Trophoblast cell (in vitro differentiated cells and primary cell): ENCODE data around the gene OR4M1.
"Not testable (repeated sequence)": the region's sequence is repeated elsewhere in the genome, so short reads cannot be mapped to it uniquely, and the experiment has no call there.

ENCODE experiments used
- DNase-seq, 2 donors: peaks; one replicate each; pipeline ENCODE4 v3.0.0-alpha.2; 2016
- H2AFZ ChIP-seq: 2 replicates; pipeline ENCODE4 v1.6.1; 2013; ENCODE audit warnings: low read length, moderate library complexity, mild to moderate bottlenecking; ENCODE audit not compliant: insufficient read depth, poor library complexity
- H2AK5ac ChIP-seq: 2 replicates; pipeline ENCODE4 v1.6.1; 2013; ENCODE audit warnings: mild to moderate bottlenecking, low read length
- H2BK120ac ChIP-seq: 2 replicates; pipeline ENCODE4 v1.6.1; 2013; ENCODE audit warnings: low read length, mild to moderate bottlenecking, moderate library complexity; ENCODE audit not compliant: insufficient read depth, poor library complexity
- H2BK12ac ChIP-seq: 2 replicates; pipeline ENCODE4 v1.6.1; 2013; ENCODE audit warnings: mild to moderate bottlenecking, low read length, moderate library complexity
- H2BK5ac ChIP-seq: 2 replicates; pipeline ENCODE4 v1.6.1; 2013; ENCODE audit warnings: low read length, low read depth, moderate library complexity, mild to moderate bottlenecking; ENCODE audit not compliant: poor library complexity
- H3K14ac ChIP-seq: 2 replicates; pipeline ENCODE4 v1.6.1; 2013; ENCODE audit warnings: mild to moderate bottlenecking, low read length
- H3K18ac ChIP-seq: 2 replicates; pipeline ENCODE4 v1.6.1; 2013; ENCODE audit warnings: mild to moderate bottlenecking, low read length
- H3K23ac ChIP-seq: 2 replicates; pipeline ENCODE4 v1.6.1; 2013; ENCODE audit warnings: low read length
- H3K27ac ChIP-seq: 2 replicates; pipeline ENCODE4 v1.5.1; 2013; ENCODE audit warnings: low read depth, mild to moderate bottlenecking, inconsistent platforms, low read length, moderate library complexity
- H3K27me3 ChIP-seq: 2 replicates; pipeline ENCODE4 v1.6.1; 2013; ENCODE audit warnings: inconsistent platforms, mild to moderate bottlenecking, low read length, moderate library complexity; ENCODE audit not compliant: insufficient read depth
- H3K36me3 ChIP-seq, 2 experiments: 1 replicate in 1 of 2; 2 replicates in 1 of 2; pipeline ENCODE4 v1.6.1; 2013; ENCODE audit warnings: low read length in 2 of 2, mild to moderate bottlenecking in 2 of 2, moderate library complexity in 1 of 2; ENCODE audit not compliant: insufficient read depth in 2 of 2, control insufficient read depth in 1 of 2
- H3K4ac ChIP-seq: 2 replicates; pipeline ENCODE4 v1.6.1; 2013; ENCODE audit warnings: low read depth, mild to moderate bottlenecking, low read length, moderate library complexity
- H3K4me1 ChIP-seq, 2 experiments: 1 replicate in 1 of 2; 2 replicates in 1 of 2; pipeline ENCODE4 v1.6.1; 2013; ENCODE audit warnings: low read length in 2 of 2, mild to moderate bottlenecking in 2 of 2, moderate library complexity in 1 of 2; ENCODE audit not compliant: insufficient read depth in 2 of 2, control insufficient read depth in 1 of 2
- H3K4me2 ChIP-seq: 2 replicates; pipeline ENCODE4 v1.6.1; 2013; ENCODE audit warnings: inconsistent platforms, mild to moderate bottlenecking, low read length, moderate library complexity
- H3K4me3 ChIP-seq: 2 replicates; pipeline ENCODE4 v1.5.1; 2013; ENCODE audit warnings: mild to moderate bottlenecking, low read depth, low read length, inconsistent platforms
- H3K79me1 ChIP-seq: one replicate; pipeline ENCODE4 v1.6.1; 2013; ENCODE audit warnings: low read length
- H3K79me2 ChIP-seq: 2 replicates; pipeline ENCODE4 v1.6.1; 2013; ENCODE audit warnings: low read length, mild to moderate bottlenecking; ENCODE audit not compliant: control insufficient read depth, insufficient read depth, poor library complexity
- H3K9ac ChIP-seq: 2 replicates; pipeline ENCODE4 v1.6.1; 2013; ENCODE audit warnings: mild to moderate bottlenecking, low read length
- H3K9me3 ChIP-seq: 2 replicates; pipeline ENCODE4 v1.6.1; 2013; ENCODE audit warnings: low read depth, mild to moderate bottlenecking, control low read depth, inconsistent platforms, low read length; ENCODE audit not compliant: insufficient read depth
- H4K12ac ChIP-seq: 2 replicates; pipeline ENCODE4 v1.6.1; 2013; ENCODE audit warnings: low read depth, mild to moderate bottlenecking, low read length, moderate library complexity
- H4K8ac ChIP-seq: 2 replicates; pipeline ENCODE4 v1.6.1; 2013; ENCODE audit warnings: low read depth, mild to moderate bottlenecking, low read length, moderate library complexity
- H4K91ac ChIP-seq: one replicate; pipeline ENCODE4 v1.6.1; 2013; ENCODE audit warnings: low read depth, mild to moderate bottlenecking, low read length, moderate library complexity
- WGBS: extraction: QIAGEN DNeasy Blood & Tissue Kit; methylation state at CpG from one replicate; pipeline ENCODE4 v1.1.7; 2013; ENCODE audit warnings: missing lambda C conversion rate; ENCODE audit not compliant: insufficient read length, insufficient coverage; ENCODE audit errors: extremely low coverage; 5-methylcytosine and 5-hydroxymethylcytosine counted together

Gene OR4M1

DNA sequence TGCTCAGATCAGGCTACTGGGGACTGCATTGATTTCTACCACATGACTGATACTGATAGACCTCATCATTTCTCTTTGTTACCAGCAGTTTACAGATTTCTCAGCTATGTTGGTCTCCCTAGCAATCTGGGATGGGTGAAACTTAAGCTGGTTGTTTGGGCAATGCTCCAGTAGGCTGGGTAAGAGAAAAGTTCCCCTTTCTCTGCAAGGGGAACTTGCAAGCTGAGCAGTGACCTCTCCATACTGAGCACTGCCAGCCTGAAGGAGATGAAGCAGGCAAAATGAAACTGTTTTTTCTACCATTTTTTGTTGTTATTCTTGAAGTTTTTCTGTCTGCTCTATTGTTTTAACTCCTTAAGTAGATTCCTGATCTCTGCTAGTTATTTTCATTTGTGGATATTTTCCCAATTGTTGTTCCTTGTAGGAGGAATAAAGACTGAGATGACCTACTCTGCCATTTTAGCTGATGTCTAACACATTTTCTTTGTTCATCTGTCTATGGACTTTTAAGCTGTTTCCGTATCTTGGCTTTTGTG is 1.3 kb upstream of the OR4M1 start:
- no peak overlapping the region for H3K18ac ChIP-seq
- H3K9ac ChIP-seq: no peak overlapping the region
- DNase-seq: no peak
- H3K79me1 ChIP-seq: no peaks in the 10 kb centered on the region
- no peak overlapping the region for H2AK5ac ChIP-seq
- no peak overlapping the region for H4K8ac ChIP-seq
- H4K12ac ChIP-seq: no peak overlapping the region
- H3K36me3 ChIP-seq: no peaks in the 10 kb centered on the region
- no peaks in the 10 kb centered on the region for H3K27me3 ChIP-seq
- no peak overlapping the region for H3K4me2 ChIP-seq
- peaks cover 9% of the 10 kb centered on the region for H3K9me3 ChIP-seq
- no peak overlapping the region for H2BK5ac ChIP-seq
- no peaks in the 10 kb centered on the region for H3K79me2 ChIP-seq
- no peak overlapping the region for H3K23ac ChIP-seq
- no peak overlapping the region for H4K91ac ChIP-seq
- no peak overlapping the region for H2BK12ac ChIP-seq
- no peak overlapping the region for H3K4me3 ChIP-seq
- H2BK120ac ChIP-seq: no peak overlapping the region
- no peak overlapping the region for H2AFZ ChIP-seq
- H3K4me1 ChIP-seq: no peaks in the 10 kb centered on the region
- no peak overlapping the region for H3K27ac ChIP-seq
- H3K4ac ChIP-seq: no peak overlapping the region
- WGBS: no CpG with 5 or more reads among the region's 1 CpG
- no peak overlapping the region for H3K14ac ChIP-seq

DNA sequence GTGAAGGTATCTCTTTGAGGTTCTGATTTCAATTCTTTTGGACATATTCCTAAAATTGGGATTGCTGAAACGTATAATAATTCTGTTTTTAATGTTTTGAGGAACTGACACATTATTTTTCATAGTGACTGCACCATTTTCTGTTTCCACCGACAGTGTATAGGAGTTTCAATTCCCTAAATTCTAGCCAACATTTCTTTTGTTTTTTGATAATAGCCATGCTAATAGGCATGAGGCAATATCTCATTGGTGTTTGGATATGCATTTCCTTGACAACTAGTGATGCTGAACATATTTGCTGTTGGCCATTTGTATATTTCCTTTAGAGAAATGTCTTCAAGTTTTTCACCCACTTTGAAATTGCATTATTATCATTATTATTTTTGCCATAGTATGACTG is 850 bp upstream of the OR4M1 start:
- not testable (repeated sequence) for H3K4me1 ChIP-seq, H3K27ac ChIP-seq, H3K9ac ChIP-seq, H3K4me3 ChIP-seq, H2BK5ac ChIP-seq, H3K14ac ChIP-seq, H3K79me2 ChIP-seq, H3K4me2 ChIP-seq, H4K91ac ChIP-seq, H2BK12ac ChIP-seq, H3K27me3 ChIP-seq, DNase-seq, H4K8ac ChIP-seq, H3K9me3 ChIP-seq, H3K4ac ChIP-seq, H3K36me3 ChIP-seq, H3K18ac ChIP-seq, H2BK120ac ChIP-seq, H3K79me1 ChIP-seq, H2AFZ ChIP-seq, H4K12ac ChIP-seq, H2AK5ac ChIP-seq, H3K23ac ChIP-seq
- WGBS: no CpG with 5 or more reads among the region's 2 CpGs

DNA sequence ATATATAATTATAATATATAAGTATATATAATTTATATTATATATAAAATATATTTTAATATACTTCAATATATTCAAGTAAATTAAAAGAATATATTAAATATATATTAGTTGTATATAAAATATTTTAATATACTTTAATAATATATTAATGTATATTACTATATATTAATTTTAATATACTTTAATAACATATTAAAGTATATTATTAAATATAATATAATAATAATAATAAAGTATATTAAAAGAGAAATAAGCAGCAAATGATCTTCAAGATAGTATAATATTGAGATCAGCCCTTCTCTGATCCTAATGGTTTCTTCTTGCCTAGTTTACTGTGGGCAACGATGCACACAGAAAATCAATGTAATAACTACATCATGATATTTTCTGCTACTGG is 2.3 kb downstream of the OR4M1 start:
- Histone ChIP-seq H2BK120ac (no peak overlapping the region), H3K9ac (no peak overlapping the region), H4K91ac (no peak overlapping the region), H3K14ac (no peak overlapping the region), H2AFZ (no peak overlapping the region), H3K79me2 (no peaks in the 10 kb centered on the region), H3K18ac (no peak overlapping the region), H3K79me1 (no peaks in the 10 kb centered on the region), H3K4me3 (no peak overlapping the region), H3K23ac (no peak overlapping the region), H3K4me1 (no peaks in the 10 kb centered on the region), H3K4me2 (no peak overlapping the region), H4K8ac (no peak overlapping the region), H3K9me3 (peaks cover 12% of the 10 kb centered on the region), H2AK5ac (no peak overlapping the region), H3K27ac (no peak overlapping the region), H3K36me3 (no peaks in the 10 kb centered on the region), H3K4ac (no peak overlapping the region), H4K12ac (no peak overlapping the region), H2BK12ac (no peak overlapping the region), H3K27me3 (no peaks in the 10 kb centered on the region), H2BK5ac (no peak overlapping the region)
- DNase-seq: no peak
- no CpG with 5 or more reads among the region's 1 CpG for WGBS

DNA sequence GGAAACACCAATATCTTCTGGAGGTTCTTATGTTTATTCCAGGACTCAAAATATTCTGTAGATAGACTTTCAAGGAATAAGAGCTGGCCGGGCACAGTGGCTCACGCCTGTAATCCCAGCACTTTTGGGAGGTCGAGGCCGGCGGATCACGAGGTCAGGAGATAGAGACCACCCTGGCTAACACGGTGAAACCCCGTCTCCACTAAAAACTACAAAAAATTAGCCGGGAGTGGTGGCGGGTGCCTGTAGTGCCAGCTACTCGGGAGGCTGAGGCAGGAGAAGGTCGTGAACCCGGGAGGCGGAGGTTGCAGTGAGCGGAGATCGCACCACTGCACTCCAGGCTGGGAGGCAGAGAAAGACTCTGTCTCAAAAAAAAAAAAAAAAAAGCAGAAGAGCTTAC is 12.5 kb downstream of the OR4M1 start:
- H3K27me3 ChIP-seq, H2BK5ac ChIP-seq, H4K91ac ChIP-seq, H4K12ac ChIP-seq, H3K23ac ChIP-seq, H3K4me2 ChIP-seq, H2AFZ ChIP-seq, H3K9me3 ChIP-seq, H3K4me3 ChIP-seq, H4K8ac ChIP-seq, DNase-seq, H3K36me3 ChIP-seq, H3K79me2 ChIP-seq, H3K4me1 ChIP-seq, H3K27ac ChIP-seq, H3K18ac ChIP-seq, H2AK5ac ChIP-seq, H2BK12ac ChIP-seq, H3K14ac ChIP-seq, H3K9ac ChIP-seq, H2BK120ac ChIP-seq, H3K79me1 ChIP-seq, H3K4ac ChIP-seq: not testable (repeated sequence)
- WGBS: no CpG with 5 or more reads among the region's 16 CpGs
